Neural crest cell (in vitro differentiated cells): ENCODE data around the gene PER2. TPM values are rescaled to one million over a fixed set of nuclear protein-coding genes. Genes with fewer than 3 reads are reported as not detected.

ENCODE experiments used
- DNase-seq: peaks from one replicate; pipeline ENCODE4 v3.0.0; 2021; ENCODE audit warnings: low read depth, mixed read lengths, low spot score
- H3K27ac Mint-ChIP-seq: one replicate; pipeline ENCODE4 v1.8.0; 2021; ENCODE audit warnings: mild to moderate bottlenecking, mixed read lengths; ENCODE audit not compliant: unreplicated experiment
- H3K27me3 Mint-ChIP-seq: 2 replicates; pipeline ENCODE4 v1.8.0; 2021; ENCODE audit warnings: low read depth, mild to moderate bottlenecking, mixed read lengths
- H3K36me3 Mint-ChIP-seq: 2 replicates; pipeline ENCODE4 v1.8.0; 2021; ENCODE audit warnings: low read depth, mild to moderate bottlenecking, mixed read lengths
- H3K4me1 Mint-ChIP-seq: 2 replicates; pipeline ENCODE4 v1.8.0; 2021; ENCODE audit warnings: mixed read lengths
- H3K4me3 Mint-ChIP-seq: one replicate; pipeline ENCODE4 v1.8.0; 2021; ENCODE audit warnings: mild to moderate bottlenecking, mixed read lengths
- H3K9me3 Mint-ChIP-seq: 2 replicates; pipeline ENCODE4 v1.8.0; 2021; ENCODE audit warnings: mixed read lengths
- total RNA-seq: library from RNA; stranded (reverse); gene quantifications from 2 replicates; pipeline ENCODE4 v1.2.1, GENCODE V29; 2021
- TF ChIP-seq, protein P1 (sequence below): fragments of 200-600 bp; sonication (generic); conservative IDR thresholded peaks from 2 replicates; pipeline ENCODE4 v1.5.0; 2021; ENCODE audit warnings: antibody characterized with exemption, mild to moderate bottlenecking

The PER2 gene
- total RNA-seq, 1 donor from 2014 or later = 8.6 TPM

DNA sequence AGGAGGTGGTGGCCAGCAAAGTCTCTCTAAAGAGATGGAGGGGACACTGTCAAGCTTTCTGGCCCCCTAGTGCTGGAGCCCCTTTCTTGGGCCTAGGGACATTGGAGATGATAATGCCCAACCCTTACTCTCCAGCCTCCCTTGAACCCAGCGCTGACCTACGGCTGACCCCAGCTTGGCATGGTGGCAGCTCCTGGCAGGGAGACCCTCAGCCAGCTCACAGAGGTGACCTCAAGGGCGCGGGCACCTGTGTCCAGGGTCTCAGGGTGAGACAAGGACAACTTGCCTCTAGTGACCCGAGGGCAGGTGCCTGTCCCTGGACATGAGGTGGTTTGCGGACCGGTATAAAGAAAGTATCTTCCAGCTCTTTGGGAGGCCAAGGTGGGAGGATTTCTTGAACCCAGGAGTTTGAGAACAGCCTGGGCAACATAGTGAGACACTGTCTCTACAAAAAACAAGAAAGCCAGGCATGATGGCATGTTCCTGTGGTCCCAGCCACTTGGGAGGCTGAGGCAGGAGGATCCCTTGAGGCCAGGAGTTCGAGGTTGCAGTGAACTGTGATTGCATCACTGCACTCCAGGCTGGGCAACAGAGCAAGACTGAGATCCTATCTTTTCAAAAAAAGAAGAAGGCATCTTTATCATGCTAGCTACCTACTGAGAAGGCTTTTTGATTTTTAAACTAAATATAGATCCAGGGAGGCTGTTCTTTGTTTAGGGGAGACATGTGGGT lies 3.3 kb upstream of the PER2 start:
- no peak for DNase-seq
- H3K36me3 Mint-ChIP-seq = no peaks in the 10 kb centered on the region
- peaks cover 2% of the 10 kb centered on the region for H3K27me3 Mint-ChIP-seq
- TF ChIP-seq, protein P1, sequence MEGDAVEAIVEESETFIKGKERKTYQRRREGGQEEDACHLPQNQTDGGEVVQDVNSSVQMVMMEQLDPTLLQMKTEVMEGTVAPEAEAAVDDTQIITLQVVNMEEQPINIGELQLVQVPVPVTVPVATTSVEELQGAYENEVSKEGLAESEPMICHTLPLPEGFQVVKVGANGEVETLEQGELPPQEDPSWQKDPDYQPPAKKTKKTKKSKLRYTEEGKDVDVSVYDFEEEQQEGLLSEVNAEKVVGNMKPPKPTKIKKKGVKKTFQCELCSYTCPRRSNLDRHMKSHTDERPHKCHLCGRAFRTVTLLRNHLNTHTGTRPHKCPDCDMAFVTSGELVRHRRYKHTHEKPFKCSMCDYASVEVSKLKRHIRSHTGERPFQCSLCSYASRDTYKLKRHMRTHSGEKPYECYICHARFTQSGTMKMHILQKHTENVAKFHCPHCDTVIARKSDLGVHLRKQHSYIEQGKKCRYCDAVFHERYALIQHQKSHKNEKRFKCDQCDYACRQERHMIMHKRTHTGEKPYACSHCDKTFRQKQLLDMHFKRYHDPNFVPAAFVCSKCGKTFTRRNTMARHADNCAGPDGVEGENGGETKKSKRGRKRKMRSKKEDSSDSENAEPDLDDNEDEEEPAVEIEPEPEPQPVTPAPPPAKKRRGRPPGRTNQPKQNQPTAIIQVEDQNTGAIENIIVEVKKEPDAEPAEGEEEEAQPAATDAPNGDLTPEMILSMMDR = no peak
- peaks cover 28% of the 10 kb centered on the region for H3K4me1 Mint-ChIP-seq
- H3K9me3 Mint-ChIP-seq = no peaks in the 10 kb centered on the region
- no peak overlapping the region for H3K4me3 Mint-ChIP-seq
- no peak overlapping the region for H3K27ac Mint-ChIP-seq

DNA sequence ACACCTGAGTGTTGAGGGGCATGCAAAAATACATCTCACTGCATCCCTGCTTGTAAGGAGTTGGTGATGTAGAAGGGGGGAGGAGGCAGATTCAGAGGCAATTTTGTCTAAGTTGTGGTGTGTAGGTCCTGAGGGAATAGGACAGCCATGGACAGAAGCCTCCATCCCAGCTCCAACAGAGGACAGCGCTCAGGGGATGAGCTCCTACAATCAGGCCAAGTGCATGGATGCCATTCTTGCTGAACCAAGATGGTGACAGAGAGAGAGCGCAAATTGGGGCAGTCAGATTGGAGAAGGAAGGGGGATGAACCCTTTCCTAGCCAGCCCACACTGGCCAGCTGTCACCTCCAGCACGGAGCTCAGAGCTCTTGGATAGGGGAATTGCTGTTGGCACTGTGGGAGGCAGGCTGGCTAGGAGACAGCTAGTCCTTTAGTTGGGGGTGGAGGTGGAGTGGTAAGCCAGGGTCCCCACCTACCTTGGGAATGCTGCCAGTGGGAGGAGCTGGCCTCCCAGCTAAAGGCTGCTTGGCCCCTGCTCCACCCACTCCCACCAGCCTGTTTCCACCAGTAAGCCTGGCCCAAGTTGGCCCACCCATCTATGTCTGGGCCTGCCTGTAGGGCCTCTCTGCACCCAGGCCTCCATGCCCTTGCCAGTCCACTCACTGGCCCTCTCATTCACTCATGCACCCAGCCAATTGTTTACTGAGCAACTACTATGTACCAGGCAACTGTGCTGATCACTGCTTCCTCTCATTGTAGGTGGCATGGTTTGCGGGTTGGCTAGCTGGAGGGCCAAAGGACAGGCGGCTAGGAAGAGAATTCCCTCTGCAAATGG lies 2.5 kb upstream of the PER2 start:
- H3K27me3 Mint-ChIP-seq = peaks cover 2% of the 10 kb centered on the region
- TF ChIP-seq, protein P1 = no peak
- no peak for DNase-seq
- no peak overlapping the region for H3K27ac Mint-ChIP-seq
- no peaks in the 10 kb centered on the region for H3K36me3 Mint-ChIP-seq
- H3K4me1 Mint-ChIP-seq = peaks cover 36% of the 10 kb centered on the region
- peak overlapping the region; percentile 94 for H3K4me3 Mint-ChIP-seq
- no peaks in the 10 kb centered on the region for H3K9me3 Mint-ChIP-seq

DNA sequence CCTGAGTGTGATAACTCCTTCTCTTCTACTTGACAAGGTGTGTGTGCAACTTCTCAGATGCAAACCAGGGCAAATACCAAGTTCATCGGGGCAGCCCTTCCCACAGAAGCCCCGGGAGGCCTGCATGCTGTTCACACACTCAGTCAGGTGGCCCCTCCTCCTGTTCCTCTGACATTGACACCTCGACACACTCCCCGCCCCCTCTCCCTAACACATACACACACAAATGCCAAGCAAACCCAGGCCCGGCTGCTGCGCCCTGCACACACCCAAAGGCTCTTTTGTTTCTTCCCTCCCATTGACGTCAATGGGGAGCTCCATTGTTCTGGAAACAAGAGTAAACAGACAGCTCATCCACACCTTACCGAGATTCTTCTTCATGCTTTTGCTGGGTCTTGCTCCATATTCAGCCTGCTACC lies 1.7 kb upstream of the PER2 start:
- no peaks in the 10 kb centered on the region for H3K9me3 Mint-ChIP-seq
- H3K27ac Mint-ChIP-seq = no peak overlapping the region
- H3K36me3 Mint-ChIP-seq = no peaks in the 10 kb centered on the region
- DNase-seq = no peak
- H3K4me1 Mint-ChIP-seq = peaks cover 44% of the 10 kb centered on the region
- no peaks in the 10 kb centered on the region for H3K27me3 Mint-ChIP-seq
- peak overlapping the region; percentile 94 for H3K4me3 Mint-ChIP-seq
- TF ChIP-seq, protein P1 = no peak

DNA sequence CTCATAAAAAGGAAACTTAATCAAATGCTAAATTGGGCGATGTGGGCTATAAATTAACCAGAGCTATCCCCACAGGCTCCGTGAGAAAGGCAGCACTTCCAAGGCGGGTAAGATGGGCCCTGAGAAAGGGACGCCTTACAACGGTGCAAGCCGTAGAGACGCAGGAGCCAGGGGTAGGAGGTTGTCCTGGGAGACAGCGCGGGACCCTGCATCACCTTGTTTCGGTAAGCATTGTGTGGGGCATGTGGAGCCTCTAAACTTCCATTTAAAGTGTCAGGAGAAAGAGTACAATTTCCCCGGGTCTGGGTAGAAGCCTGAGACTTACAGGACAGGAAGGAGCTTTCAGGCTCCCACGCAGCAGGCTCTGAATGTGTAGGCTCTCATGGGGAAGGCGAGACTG lies 1.2 kb upstream of the PER2 start:
- Mint-ChIP-seq H3K27ac (peak overlapping the region; percentile 70), H3K27me3 (no peaks in the 10 kb centered on the region), H3K4me1 (peaks cover 49% of the 10 kb centered on the region), H3K4me3 (peak overlapping the region; percentile 94), H3K36me3 (no peaks in the 10 kb centered on the region), H3K9me3 (no peaks in the 10 kb centered on the region)
- TF ChIP-seq, protein P1 = no peak
- no peak for DNase-seq

DNA sequence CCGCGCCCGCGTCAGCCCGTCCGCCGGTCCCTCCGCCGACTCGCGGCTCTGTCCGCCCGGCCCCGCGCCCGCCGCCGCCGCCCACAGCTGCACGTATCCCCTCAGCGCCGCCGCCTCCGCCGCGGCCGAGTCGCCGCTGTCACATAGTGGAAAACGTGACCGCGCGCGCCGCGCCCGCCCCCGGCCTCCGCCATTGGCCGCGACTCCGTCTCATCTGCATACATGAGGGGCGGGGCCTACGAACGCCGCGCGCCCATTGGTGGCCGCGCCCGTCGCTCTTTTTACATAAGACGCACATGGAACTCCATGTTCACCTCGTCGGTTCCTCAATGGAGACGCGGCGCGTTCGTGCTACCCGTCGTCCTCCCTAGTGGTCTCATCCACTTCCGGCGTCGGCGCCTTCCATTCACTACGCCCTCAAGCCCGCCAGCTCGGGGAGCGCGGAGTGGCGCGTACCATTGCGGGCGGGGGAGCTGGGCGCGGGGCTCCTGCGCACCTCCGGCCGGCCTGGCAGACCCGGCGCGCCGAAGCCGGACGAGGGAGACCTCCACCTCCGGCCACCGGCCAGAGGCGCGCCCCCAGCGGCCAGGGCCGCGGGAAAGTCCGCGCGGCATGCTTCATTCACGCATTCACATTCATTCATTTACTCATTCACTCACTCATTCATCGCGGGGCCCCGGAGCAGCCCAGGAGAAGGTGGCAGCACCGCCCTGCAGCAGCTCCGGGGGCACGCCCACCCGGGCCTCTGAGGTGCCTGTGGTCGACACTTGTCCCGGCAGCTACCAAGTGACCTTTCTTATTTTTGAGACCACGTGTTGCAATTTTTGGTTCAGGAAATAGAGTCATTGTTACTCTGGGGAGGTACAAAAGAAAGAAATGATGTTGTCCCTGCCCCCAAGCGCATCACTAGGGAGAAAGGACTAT lies 502 bp upstream of the PER2 start:
- H3K27me3 Mint-ChIP-seq = no peaks in the 10 kb centered on the region
- H3K4me1 Mint-ChIP-seq = peaks cover 52% of the 10 kb centered on the region
- H3K9me3 Mint-ChIP-seq = no peaks in the 10 kb centered on the region
- peak; percentile 96 for DNase-seq
- TF ChIP-seq, protein P1 = peak; percentile 54
- peak overlapping the region; percentile 94 for H3K4me3 Mint-ChIP-seq
- H3K27ac Mint-ChIP-seq = peak overlapping the region; percentile 70
- H3K36me3 Mint-ChIP-seq = no peaks in the 10 kb centered on the region
